Measurements from ENCODE around the gene NKAIN4.

The NKAIN4 gene

GRCh38 chr20:63192721-63193120, 61.5 kb downstream of the NKAIN4 start:
- DNase-seq (ENCODE audit: low read depth) = no peak

- no peak for DNase-seq (ENCODE audit: low read depth)
Measured at GRCh38 chr20:63191400-63191799, 62.9 kb downstream of the NKAIN4 start.

- no peak for DNase-seq (ENCODE audit: low read depth)
Measured at GRCh38 chr20:63190828-63191227, 63.4 kb downstream of the NKAIN4 start.

All from EH (cell line).